NCI-H2107 treated with DMSO at 0.1 percent for 48 hours (cell line): ENCODE results near the gene AIF1L.
A peak's percentile ranks its signal among the peaks of the same experiment; 100 is the strongest.

ENCODE experiments used
- DNase-seq: peaks from one replicate; lab custom pipeline; 2025; ENCODE audit not compliant: unreplicated experiment; lab: John Stamatoyannopoulos, UW

Gene AIF1L

DNA sequence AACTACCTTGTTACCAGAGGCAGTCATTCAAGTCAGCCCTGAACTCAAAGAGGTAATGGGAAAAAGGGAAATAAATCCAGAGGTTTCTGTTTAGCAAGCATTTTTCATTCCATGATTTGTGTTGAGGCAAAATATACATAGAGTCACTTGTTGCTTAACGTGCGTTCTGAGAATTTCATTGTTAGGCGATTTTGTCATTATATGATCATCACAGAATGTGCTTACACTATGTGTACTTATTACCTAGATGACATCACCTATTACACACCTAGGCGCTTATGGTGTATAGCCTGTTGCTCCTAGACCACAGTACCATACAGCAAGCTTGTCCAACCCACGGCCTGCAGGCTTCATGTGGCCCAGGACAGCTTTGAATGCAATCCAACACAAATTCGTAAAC, 65.3 kb downstream of the AIF1L start:
- no peak for DNase-seq

DNA sequence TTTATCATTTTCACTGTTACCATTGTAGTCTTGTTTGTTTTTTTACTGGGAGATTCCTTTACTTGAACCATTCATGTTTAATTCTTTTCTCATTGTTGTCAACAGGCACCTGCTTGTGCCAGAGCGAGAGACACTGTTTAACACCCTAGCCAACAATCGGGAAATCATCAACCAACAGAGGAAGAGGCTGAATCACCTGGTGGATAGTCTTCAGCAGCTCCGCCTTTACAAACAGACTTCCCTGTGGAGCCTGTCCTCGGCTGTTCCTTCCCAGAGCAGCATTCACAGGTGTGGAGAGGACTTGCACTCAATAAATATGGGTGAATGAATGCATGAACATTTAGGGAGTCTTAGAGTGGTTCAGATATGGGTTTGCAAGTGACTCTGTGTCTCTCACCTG, 66.6 kb downstream of the AIF1L start:
- no peak for DNase-seq

DNA sequence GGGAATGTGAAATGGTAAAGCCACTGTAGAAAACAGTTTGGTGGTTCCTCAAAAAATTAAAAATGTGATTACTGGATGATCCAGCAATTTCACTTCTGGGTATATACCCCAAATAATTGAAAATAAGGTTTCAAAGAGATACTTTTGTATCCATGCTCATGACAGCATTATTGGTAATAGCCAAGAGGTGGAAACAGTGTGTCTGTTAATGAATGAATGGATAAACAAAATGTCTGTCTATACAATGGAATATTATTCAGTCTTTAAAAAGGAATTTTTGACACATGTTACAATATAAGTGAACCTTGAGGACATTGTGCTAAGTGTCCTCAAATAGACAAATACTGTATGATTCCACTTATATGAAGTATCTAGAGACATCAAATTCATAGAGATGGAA, 69.2 kb downstream of the AIF1L start:
- no peak for DNase-seq

DNA sequence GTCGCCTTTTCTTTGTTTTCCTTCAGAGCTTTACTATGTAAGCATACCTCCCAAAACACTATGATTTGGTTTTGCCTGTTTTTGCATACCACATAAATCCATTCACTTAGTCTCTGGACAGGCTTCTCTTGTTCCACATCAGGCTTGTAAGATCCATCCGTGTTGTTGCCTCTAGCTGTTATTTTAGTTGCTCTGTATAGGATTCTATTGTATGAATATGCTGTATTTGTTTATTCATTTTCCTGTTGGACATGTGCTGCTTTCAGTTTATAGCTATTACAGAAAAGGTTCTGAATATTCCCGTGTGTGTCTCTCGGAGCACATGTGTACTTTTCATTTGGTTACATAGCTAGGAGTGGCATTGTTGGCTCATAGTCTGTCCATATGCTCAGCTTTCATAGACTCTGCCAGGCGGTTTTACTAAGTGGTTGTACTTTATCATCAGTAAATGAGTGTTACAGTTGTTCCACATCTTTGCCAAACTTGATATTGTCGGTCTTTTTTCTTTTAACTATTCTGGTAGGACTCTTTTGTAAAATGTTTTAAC, 70.9 kb downstream of the AIF1L start:
- peak; percentile 2 for DNase-seq

DNA sequence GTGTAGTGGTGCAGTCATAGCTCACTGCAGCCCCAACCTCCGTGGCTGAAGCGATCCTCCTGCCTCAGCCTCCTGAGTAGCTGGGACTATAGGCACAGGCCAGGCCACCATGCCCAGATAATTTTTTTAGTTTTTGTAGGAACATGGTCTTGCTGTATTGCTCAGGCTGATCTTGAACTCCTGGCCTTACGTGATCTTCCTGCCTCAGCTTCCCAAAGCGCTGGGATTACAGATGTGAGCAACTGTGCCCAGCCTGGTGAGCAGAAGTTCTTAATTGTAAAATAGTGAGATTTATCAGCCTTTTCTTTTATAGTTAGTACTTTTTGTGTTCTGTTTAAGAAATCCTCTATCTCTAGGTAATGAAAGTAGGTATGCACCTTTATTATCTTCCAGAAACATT, 71.6 kb downstream of the AIF1L start:
- DNase-seq, result no peak

DNA sequence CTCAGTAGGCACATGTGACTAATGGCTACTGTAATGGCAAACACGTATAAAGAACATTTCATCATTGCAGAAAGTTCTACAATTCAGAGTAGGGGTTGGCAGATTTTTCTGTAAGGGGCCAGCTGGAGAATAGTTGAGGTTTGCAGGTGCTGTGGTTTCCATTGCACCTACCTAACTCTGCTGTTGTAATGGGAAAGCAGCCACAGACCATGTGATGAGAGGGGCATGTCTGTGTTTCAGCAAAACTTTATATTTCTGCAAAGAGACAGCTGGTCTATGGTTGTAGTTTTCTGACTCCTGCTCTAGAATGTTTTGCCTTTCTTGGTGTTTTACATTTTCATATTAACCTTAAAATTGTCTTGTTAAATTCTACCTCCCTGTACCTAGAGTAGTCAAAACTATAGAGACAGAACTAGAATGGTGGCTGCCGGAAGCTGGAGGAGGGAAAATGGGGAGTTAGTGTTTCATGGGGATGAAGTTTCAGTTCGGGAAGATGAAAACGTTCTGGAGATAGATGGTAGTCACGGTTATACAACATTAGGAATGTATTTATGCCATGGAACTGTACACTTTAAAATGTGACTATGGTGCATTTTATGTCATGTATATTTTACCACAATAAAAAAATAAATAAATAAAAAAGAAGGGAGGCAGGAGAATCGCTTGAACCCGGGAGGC, 73.4 kb downstream of the AIF1L start:
- DNase-seq, result no peak
